H7 (cell line): Measurements from ENCODE around the gene METTL6. TPM values are rescaled to one million over a fixed set of nuclear protein-coding genes. Genes with fewer than 3 reads are reported as not detected.
A peak's percentile ranks its signal among the peaks of the same experiment; 100 is the strongest.
"Not testable (repeated sequence)": the region's sequence is repeated elsewhere in the genome, so short reads cannot be mapped to it uniquely, and the experiment has no call there.

ENCODE experiments used
- DNase-seq: peaks from one replicate; pipeline ENCODE4 v3.0.0; 2012
- H3K27me3 ChIP-seq: 2 replicates; pipeline ENCODE4 v1.6.0; 2011; ENCODE audit warnings: mild to moderate bottlenecking, low read length; ENCODE audit not compliant: control insufficient read depth, insufficient read depth
- H3K36me3 ChIP-seq: replicated peaks from 2 replicates; pipeline ENCODE4 v1.5.1; 2011; ENCODE audit warnings: low read length; ENCODE audit not compliant: control insufficient read depth, insufficient read depth
- H3K4me3 ChIP-seq: 2 replicates; pipeline ENCODE4 v1.5.1; 2011; ENCODE audit warnings: low read depth, mild to moderate bottlenecking, control low read depth, low read length, moderate library complexity; ENCODE audit not compliant: insufficient read depth
- total RNA-seq: library from RNA; depleted of rRNA; stranded (reverse); fragments of >200 nt; shearing (Covaris generic); gene quantifications from 2 replicates; pipeline ENCODE4 v1.2.3, GENCODE V29; 2014

METTL6 gene
- total RNA-seq, 1 experiment from 2014 or later, result 13.3 TPM

GRCh38 chr3:15436246-15436645 lies 8.9 kb upstream of the METTL6 start:
- Histone ChIP-seq H3K27me3 (no peaks in the 10 kb centered on the region), H3K4me3 (no peak overlapping the region), H3K36me3 (peaks cover 41% of the 10 kb centered on the region)
- no peak for DNase-seq

- DNase-seq, result no peak
- peaks cover 39% of the 10 kb centered on the region for H3K36me3 ChIP-seq
- no peak overlapping the region for H3K4me3 ChIP-seq
These were observed 7.4 kb upstream of the METTL6 start for GRCh38 chr3:15434756-15435155.

GRCh38 chr3:15433531-15433930 lies 6.2 kb upstream of the METTL6 start:
- Histone ChIP-seq H3K27me3 (no peaks in the 10 kb centered on the region), H3K4me3 (no peak overlapping the region), H3K36me3 (peaks cover 31% of the 10 kb centered on the region)
- DNase-seq, result no peak

More at GRCh38 chr3:15434756-15435155, 7.4 kb upstream of the METTL6 start:
- no peaks in the 10 kb centered on the region for H3K27me3 ChIP-seq

- no peak for DNase-seq
- H3K4me3 ChIP-seq, result no peak overlapping the region
- peaks cover 24% of the 10 kb centered on the region for H3K36me3 ChIP-seq
- no peaks in the 10 kb centered on the region for H3K27me3 ChIP-seq
These were observed 4.0 kb upstream of the METTL6 start for GRCh38 chr3:15431256-15431837.

GRCh38 chr3:15430624-15431023 lies 3.3 kb upstream of the METTL6 start:
- Histone ChIP-seq H3K4me3 (no peak overlapping the region), H3K36me3 (peaks cover 21% of the 10 kb centered on the region)
- DNase-seq, result no peak

GRCh38 chr3:15429080-15429479 lies 1.7 kb upstream of the METTL6 start:
- H3K27me3 ChIP-seq, result no peaks in the 10 kb centered on the region
- no peak for DNase-seq
- H3K36me3 ChIP-seq, result peaks cover 9% of the 10 kb centered on the region
- H3K4me3 ChIP-seq, result no peak overlapping the region

More at GRCh38 chr3:15430624-15431023, 3.3 kb upstream of the METTL6 start:
- no peaks in the 10 kb centered on the region for H3K27me3 ChIP-seq

GRCh38 chr3:15428539-15428938 lies 1.2 kb upstream of the METTL6 start:
- Histone ChIP-seq H3K4me3 (peak overlapping the region; percentile 90), H3K27me3 (no peaks in the 10 kb centered on the region), H3K36me3 (peaks cover 9% of the 10 kb centered on the region)
- DNase-seq, result no peak

- Histone ChIP-seq H3K27me3 (no peaks in the 10 kb centered on the region), H3K36me3 (peaks cover 11% of the 10 kb centered on the region), H3K4me3 (peak overlapping the region; percentile 90)
- peak; percentile 57 for DNase-seq
These were observed 637 bp upstream of the METTL6 start for GRCh38 chr3:15427981-15428380.

GRCh38 chr3:15426579-15427118 lies 695 bp downstream of the METTL6 start:
- DNase-seq, result no peak
- Histone ChIP-seq H3K27me3 (no peaks in the 10 kb centered on the region), H3K4me3 (peak overlapping the region; percentile 90), H3K36me3 (peaks cover 10% of the 10 kb centered on the region)

GRCh38 chr3:15420871-15421270 lies 6.5 kb downstream of the METTL6 start:
- Histone ChIP-seq H3K27me3 (no peaks in the 10 kb centered on the region), H3K36me3 (peaks cover 3% of the 10 kb centered on the region), H3K4me3 (no peak overlapping the region)
- no peak for DNase-seq

GRCh38 chr3:15410966-15411365 lies 16.4 kb downstream of the METTL6 start:
- H3K36me3 ChIP-seq, result peaks cover 12% of the 10 kb centered on the region
- not testable (repeated sequence) for H3K27me3 ChIP-seq, DNase-seq, H3K4me3 ChIP-seq

- no peaks in the 10 kb centered on the region for H3K27me3 ChIP-seq
- DNase-seq, result no peak
- H3K4me3 ChIP-seq, result no peak overlapping the region
- H3K36me3 ChIP-seq, result peaks cover 6% of the 10 kb centered on the region
These were observed 17.6 kb downstream of the METTL6 start for GRCh38 chr3:15409774-15410173.

GRCh38 chr3:15409239-15409638 lies 18.1 kb downstream of the METTL6 start:
- Histone ChIP-seq H3K4me3 (no peak overlapping the region), H3K27me3 (no peaks in the 10 kb centered on the region), H3K36me3 (peaks cover 4% of the 10 kb centered on the region)
- DNase-seq, result no peak

- Histone ChIP-seq H3K4me3 (no peak overlapping the region), H3K27me3 (no peaks in the 10 kb centered on the region), H3K36me3 (no peaks in the 10 kb centered on the region)
- DNase-seq, result peak; percentile 52
These were observed 21.8 kb downstream of the METTL6 start for GRCh38 chr3:15405448-15406050.

- no peaks in the 10 kb centered on the region for H3K27me3 ChIP-seq
- H3K36me3 ChIP-seq, result no peaks in the 10 kb centered on the region
- DNase-seq, result no peak
- no peak overlapping the region for H3K4me3 ChIP-seq
These were observed 22.6 kb downstream of the METTL6 start for GRCh38 chr3:15404767-15405166.
